Activated naive CD4-positive, alpha-beta T cell treated with anti-CD3 and anti-CD28 coated beads for 36 hours (primary cell): Measurements from ENCODE around the gene VAX1. TPM values are rescaled to one million over a fixed set of nuclear protein-coding genes. Genes with fewer than 3 reads are reported as not detected.

Experiments
- CTCF ChIA-PET: fragments of 350-600 bp; sonication (Branson Sonifier 250); formaldehyde crosslinking; loops from one replicate; lab custom pipeline; 2021; ENCODE audit warnings: antibody characterized with exemption; lab: Charles Lee
- DNase-seq: peaks from one replicate; pipeline ENCODE4 v3.0.0-alpha.2; 2020
- H3K27ac Mint-ChIP-seq: one replicate; pipeline ENCODE4 v1.8.0; 2021; ENCODE audit warnings: mild to moderate bottlenecking, mixed read lengths
- H3K27me3 Mint-ChIP-seq: one replicate; pipeline ENCODE4 v1.8.0; 2021; ENCODE audit warnings: low read depth, mixed read lengths
- H3K36me3 Mint-ChIP-seq: one replicate; pipeline ENCODE4 v1.8.0; 2021; ENCODE audit warnings: low read depth, mixed read lengths
- H3K4me1 Mint-ChIP-seq: one replicate; pipeline ENCODE4 v1.8.0; 2021; ENCODE audit warnings: low read depth, mixed read lengths
- H3K4me3 Mint-ChIP-seq: one replicate; pipeline ENCODE4 v1.8.0; 2021; ENCODE audit warnings: mild to moderate bottlenecking, moderate library complexity, mixed read lengths
- H3K9me3 Mint-ChIP-seq: one replicate; pipeline ENCODE4 v1.8.0; 2021; ENCODE audit warnings: mixed read lengths
- intact Hi-C: fragments of 100-400 bp; cut with micrococcal nuclease; formaldehyde crosslinking; loops from one replicate; pipeline ENCODE4 v1.15.1; 2023
- total RNA-seq, 2 experiments: library from RNA; stranded (reverse); gene quantifications; one replicate each; pipeline ENCODE4 v1.2.3, GENCODE V29; 2021

Gene VAX1
- total RNA-seq, 2 experiments from 2014 or later, result not detected

- intact Hi-C loops, result loop anchor here (2.0 to 10.0 kb wide), 2 partner anchors 406 to 864 kb away; partner anchors contain the start of gene GFRA1
- peaks cover 72% of the 10 kb centered on the region for H3K27me3 Mint-ChIP-seq
- no peaks in the 10 kb centered on the region for H3K36me3 Mint-ChIP-seq
- H3K4me3 Mint-ChIP-seq, result no peak overlapping the region
- CTCF ChIA-PET, result interaction anchor here (1.1 to 2.3 kb wide), 2 partner anchors 28 to 36 kb away, joined by 3 to 6 read pairs; no protein-coding TSS in a partner anchor
- peaks cover 24% of the 10 kb centered on the region for H3K4me1 Mint-ChIP-seq
- peak overlapping the region; percentile 30 for H3K27ac Mint-ChIP-seq
- DNase-seq, result no peak
- no peaks in the 10 kb centered on the region for H3K9me3 Mint-ChIP-seq
Measured at GRCh38 chr10:117138838-117139580, 939 bp upstream of the VAX1 start.

- peaks cover 39% of the 10 kb centered on the region for H3K4me1 Mint-ChIP-seq
- no peaks in the 10 kb centered on the region for H3K36me3 Mint-ChIP-seq
- no peaks in the 10 kb centered on the region for H3K9me3 Mint-ChIP-seq
- H3K27ac Mint-ChIP-seq, result no peak overlapping the region
- peaks cover 76% of the 10 kb centered on the region for H3K27me3 Mint-ChIP-seq
- CTCF ChIA-PET, result interaction anchor here (1.3 kb wide), 1 partner anchor 38 kb away, joined by 5 read pairs; no protein-coding TSS in a partner anchor
- no peak overlapping the region for H3K4me3 Mint-ChIP-seq
- intact Hi-C loops, result loop anchor here (10.0 kb wide), 1 partner anchor 862 kb away; the partner anchor contains the start of gene GFRA1
- DNase-seq, result no peak
Measured at GRCh38 chr10:117137031-117137910, 799 bp downstream of the VAX1 start.

- no peaks in the 10 kb centered on the region for H3K9me3 Mint-ChIP-seq
- CTCF ChIA-PET, result interaction anchor here (1.2 to 1.3 kb wide), 2 partner anchors 31 to 39 kb away, joined by 5 to 7 read pairs; no protein-coding TSS in a partner anchor
- H3K4me3 Mint-ChIP-seq, result no peak overlapping the region
- H3K27me3 Mint-ChIP-seq, result peaks cover 76% of the 10 kb centered on the region
- intact Hi-C loops, result loop anchor here (10.0 kb wide), 1 partner anchor 862 kb away; the partner anchor contains the start of gene GFRA1
- DNase-seq, result no peak
- peaks cover 1% of the 10 kb centered on the region for H3K36me3 Mint-ChIP-seq
- peaks cover 47% of the 10 kb centered on the region for H3K4me1 Mint-ChIP-seq
- H3K27ac Mint-ChIP-seq, result no peak overlapping the region
Measured at GRCh38 chr10:117136391-117136975, 1.6 kb downstream of the VAX1 start.

- Mint-ChIP-seq H3K27ac (no peak overlapping the region), H3K36me3 (peaks cover 1% of the 10 kb centered on the region), H3K9me3 (no peaks in the 10 kb centered on the region), H3K4me3 (no peak overlapping the region), H3K4me1 (peaks cover 51% of the 10 kb centered on the region), H3K27me3 (peaks cover 77% of the 10 kb centered on the region)
- intact Hi-C loops, result loop anchor here (10.0 kb wide), 1 partner anchor 861 kb away; the partner anchor contains the start of gene GFRA1
- CTCF ChIA-PET, result interaction anchor here (1.2 to 1.3 kb wide), 2 partner anchors 29 to 32 kb away, joined by 5 to 7 read pairs; no protein-coding TSS in a partner anchor
- DNase-seq, result no peak
Measured at GRCh38 chr10:117135480-117136140, 2.5 kb downstream of the VAX1 start.

- H3K27ac Mint-ChIP-seq, result no peak overlapping the region
- intact Hi-C loops, result loop anchor here (10.0 kb wide), 1 partner anchor 860 kb away; the partner anchor contains the start of gene GFRA1
- no peak for DNase-seq
- H3K27me3 Mint-ChIP-seq, result peaks cover 77% of the 10 kb centered on the region
- peaks cover 1% of the 10 kb centered on the region for H3K36me3 Mint-ChIP-seq
- CTCF ChIA-PET, result interaction anchor here (1.2 to 1.3 kb wide), 2 partner anchors 29 to 33 kb away, joined by 5 to 7 read pairs; no protein-coding TSS in a partner anchor
- no peak overlapping the region for H3K4me3 Mint-ChIP-seq
- peaks cover 51% of the 10 kb centered on the region for H3K4me1 Mint-ChIP-seq
- H3K9me3 Mint-ChIP-seq, result no peaks in the 10 kb centered on the region
Measured at GRCh38 chr10:117135026-117135372, 3.1 kb downstream of the VAX1 start.

- H3K27ac Mint-ChIP-seq, result no peak overlapping the region
- no peak overlapping the region for H3K4me3 Mint-ChIP-seq
- intact Hi-C loops, result loop anchor here (10.0 kb wide), 1 partner anchor 860 kb away; the partner anchor contains the start of gene GFRA1
Measured at GRCh38 chr10:117134306-117135025, 3.6 kb downstream of the VAX1 start.

GRCh38 chr10:117134056-117134305, 4.1 kb downstream of the VAX1 start:
- Mint-ChIP-seq H3K36me3 (peaks cover 1% of the 10 kb centered on the region), H3K27me3 (peaks cover 80% of the 10 kb centered on the region), H3K27ac (no peak overlapping the region), H3K9me3 (no peaks in the 10 kb centered on the region), H3K4me3 (no peak overlapping the region), H3K4me1 (peaks cover 49% of the 10 kb centered on the region)
- intact Hi-C loops, result loop anchor here (10.0 kb wide), 1 partner anchor 859 kb away; the partner anchor contains the start of gene GFRA1
- CTCF ChIA-PET, result interaction anchor here (0.6 to 1.9 kb wide), 5 partner anchors 9 to 403 kb away, joined by 3 to 9 read pairs (median 4); no protein-coding TSS in a partner anchor
- DNase-seq, result no peak

More at GRCh38 chr10:117134306-117135025, 3.6 kb downstream of the VAX1 start:
- H3K27me3 Mint-ChIP-seq, result peaks cover 80% of the 10 kb centered on the region
- peaks cover 1% of the 10 kb centered on the region for H3K36me3 Mint-ChIP-seq
- CTCF ChIA-PET, result interaction anchor here (0.6 to 1.9 kb wide), 6 partner anchors 9 to 402 kb away, joined by 3 to 9 read pairs (median 4); no protein-coding TSS in a partner anchor
- peaks cover 51% of the 10 kb centered on the region for H3K4me1 Mint-ChIP-seq
- H3K9me3 Mint-ChIP-seq, result no peaks in the 10 kb centered on the region
- no peak for DNase-seq

- CTCF ChIA-PET, result interaction anchor here (0.6 to 1.9 kb wide), 5 partner anchors 10 to 403 kb away, joined by 3 to 9 read pairs (median 4); no protein-coding TSS in a partner anchor
- H3K4me3 Mint-ChIP-seq, result peak overlapping the region; percentile 39
- peaks cover 46% of the 10 kb centered on the region for H3K4me1 Mint-ChIP-seq
- H3K27ac Mint-ChIP-seq, result peak overlapping the region; percentile 63
- intact Hi-C loops, result loop anchor here (1.0 to 10.0 kb wide), 2 partner anchors 29 to 859 kb away; partner anchors contain the start of gene GFRA1
- H3K9me3 Mint-ChIP-seq, result no peaks in the 10 kb centered on the region
- no peak for DNase-seq
- H3K36me3 Mint-ChIP-seq, result peaks cover 1% of the 10 kb centered on the region
- peaks cover 82% of the 10 kb centered on the region for H3K27me3 Mint-ChIP-seq
Measured at GRCh38 chr10:117133273-117134055, 4.6 kb downstream of the VAX1 start.

GRCh38 chr10:117132751-117133231, 5.3 kb downstream of the VAX1 start:
- no peak overlapping the region for H3K4me3 Mint-ChIP-seq
- DNase-seq, result no peak
- H3K4me1 Mint-ChIP-seq, result peaks cover 43% of the 10 kb centered on the region
- peaks cover 81% of the 10 kb centered on the region for H3K27me3 Mint-ChIP-seq
- H3K36me3 Mint-ChIP-seq, result peaks cover 1% of the 10 kb centered on the region
- CTCF ChIA-PET, result interaction anchor here (1.9 kb wide), 2 partner anchors 35 to 42 kb away, joined by 8 to 9 read pairs; no protein-coding TSS in a partner anchor
- H3K9me3 Mint-ChIP-seq, result no peaks in the 10 kb centered on the region
- intact Hi-C loops, result loop anchor here (1.0 to 10.0 kb wide), 2 partner anchors 30 to 858 kb away; partner anchors contain the start of gene GFRA1
- H3K27ac Mint-ChIP-seq, result no peak overlapping the region
